Spleen (tissue), 13 donors: ENCODE results near the gene ICAM1. TPM values are rescaled to one million over a fixed set of nuclear protein-coding genes. Genes with fewer than 3 reads are reported as not detected.

ENCODE experiments used
- DNase-seq: peaks from one replicate; pipeline ENCODE4 v3.0.0-alpha.2; 2020
- H3K27ac ChIP-seq, 8 donors: fragments of 200-600 bp; sonication (generic) in 7 of 8; 1 replicate in 4 of 8; 2 replicates in 4 of 8; pipeline versions ENCODE4 v1.5.0 to v1.8.0; 2016 to 2021; ENCODE audit warnings: inconsistent platforms in 4 of 8, mild to moderate bottlenecking in 4 of 8, moderate library complexity in 1 of 8
- H3K27me3 ChIP-seq, 7 donors: fragments of 200-600 bp; sonication (generic) in 6 of 7; replicated peaks in 1 of 7; 1 replicate in 4 of 7; 2 replicates in 3 of 7; pipeline versions ENCODE4 v1.5.0 to v1.8.0; 2016 to 2021; ENCODE audit warnings: inconsistent platforms in 3 of 7, mild to moderate bottlenecking in 1 of 7
- H3K36me3 ChIP-seq, 6 donors: fragments of 200-600 bp; sonication (generic) in 5 of 6; 1 replicate in 4 of 6; 2 replicates in 2 of 6; pipeline versions ENCODE4 v1.5.0 to v1.8.0; 2016 to 2021; ENCODE audit warnings: inconsistent platforms in 2 of 6
- H3K4me1 ChIP-seq, 6 donors: fragments of 200-600 bp; sonication (generic) in 5 of 6; 1 replicate in 3 of 6; 2 replicates in 3 of 6; pipeline versions ENCODE4 v1.5.0 to v1.8.0; 2016 to 2021; ENCODE audit warnings: inconsistent platforms in 3 of 6
- H3K4me3 ChIP-seq, 8 donors: fragments of 200-600 bp; sonication (generic) in 7 of 8; 1 replicate in 4 of 8; 2 replicates in 4 of 8; pipeline versions ENCODE4 v1.5.0 to v1.8.0; 2016 to 2021; ENCODE audit warnings: inconsistent platforms in 4 of 8, mild to moderate bottlenecking in 4 of 8, moderate library complexity in 2 of 8
- H3K9me3 ChIP-seq, 8 donors: fragments of 200-600 bp; sonication (generic) in 7 of 8; 1 replicate in 4 of 8; 2 replicates in 4 of 8; pipeline versions ENCODE4 v1.5.0 to v1.8.0; 2016 to 2021; ENCODE audit warnings: inconsistent platforms in 4 of 8
- POLR2A ChIP-seq, 3 donors: fragments of 450-650 bp; IDR thresholded peaks; one replicate each; pipeline ENCODE4 v1.5.1; 2017; ENCODE audit warnings: antibody characterized with exemption in 3 of 3, mild to moderate bottlenecking in 1 of 3
- POLR2AphosphoS5 ChIP-seq, 3 donors: sonication (generic); formaldehyde crosslinking; IDR thresholded peaks; one replicate each; pipeline ENCODE4 v1.5.1; 2017; ENCODE audit warnings: antibody characterized with exemption in 3 of 3
- WGBS, 5 donors: extraction: QIAGEN DNeasy Blood & Tissue Kit in 3 of 5; methylation state at CpG; one replicate each; pipeline versions ENCODE4 v1.1.5 to v1.1.7; 2013 to 2018; 5-methylcytosine and 5-hydroxymethylcytosine counted together
- intact Hi-C: fragments of 100-400 bp; cut with DNase I; formaldehyde crosslinking; loops from one replicate; pipeline ENCODE4 v1.15.0; 2023; ENCODE audit warnings: low total_unique reads
- long read RNA-seq, 2 donors: transcript quantifications; one replicate each; lab custom pipeline, GENCODE V29; 2026
- polyA plus RNA-seq, 3 donors: library from polyadenylated mRNA; stranded (reverse); fragments of 200-250 nt; gene quantifications; one replicate each; pipeline ENCODE4 v1.2.1, GENCODE V29; 2013
- total RNA-seq, 7 donors: library from RNA; depleted of rRNA in 3 of 7; stranded (reverse); fragments of >200 nt in 3 of 7; fragmentation: NEBNext Ultra II Directional in 4 of 7; extraction: Animal tissue kit (Norgen Biotek cat#: 25700) in 4 of 7; gene quantifications; one replicate each; pipeline versions ENCODE4 v1.1.0 to v1.2.1, GENCODE V29; 2016 to 2021
- TF ChIP-seq, protein P1 (sequence below), 11 experiments: fragments of 200-600 bp in 7 of 11; fragments of 450-650 bp in 4 of 11; sonication (generic) in 4 of 11; IDR thresholded peaks in 8 of 11; conservative IDR thresholded peaks in 3 of 11; 1 replicate in 7 of 11; 2 replicates in 4 of 11; pipeline versions ENCODE4 v1.4.0 to v1.8.0; 2016 to 2021; ENCODE audit warnings: antibody characterized with exemption in 11 of 11, inconsistent platforms in 4 of 11, mild to moderate bottlenecking in 1 of 11
- donor health status: healthy with polysubstance abuse.
- donor health status: DM: no; HTN: no; CAD: no; lungs with moderate emphysema.
- donor health status: DM: no; HTN: no; CAD: no.
- donor health status: Bipolar disorder and iron deficiency.
- donor health status: healthy.
- donor health status: DM: no; HTN: no; CAD: no.
- donor health status: DM: yes; HTN: yes; CAD: no.

ICAM1 gene, protein sequence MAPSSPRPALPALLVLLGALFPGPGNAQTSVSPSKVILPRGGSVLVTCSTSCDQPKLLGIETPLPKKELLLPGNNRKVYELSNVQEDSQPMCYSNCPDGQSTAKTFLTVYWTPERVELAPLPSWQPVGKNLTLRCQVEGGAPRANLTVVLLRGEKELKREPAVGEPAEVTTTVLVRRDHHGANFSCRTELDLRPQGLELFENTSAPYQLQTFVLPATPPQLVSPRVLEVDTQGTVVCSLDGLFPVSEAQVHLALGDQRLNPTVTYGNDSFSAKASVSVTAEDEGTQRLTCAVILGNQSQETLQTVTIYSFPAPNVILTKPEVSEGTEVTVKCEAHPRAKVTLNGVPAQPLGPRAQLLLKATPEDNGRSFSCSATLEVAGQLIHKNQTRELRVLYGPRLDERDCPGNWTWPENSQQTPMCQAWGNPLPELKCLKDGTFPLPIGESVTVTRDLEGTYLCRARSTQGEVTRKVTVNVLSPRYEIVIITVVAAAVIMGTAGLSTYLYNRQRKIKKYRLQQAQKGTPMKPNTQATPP
- 100 to 1,000 TPM in 5 of 7 donors, 10 to 100 TPM in 2; 84.4 to 163 (median 116) TPM for total RNA-seq
- 10 to 100 TPM; 12.8 to 22.2 (median 15.1) TPM for polyA plus RNA-seq
- long read RNA-seq, donor 1, transcript ICAM1-201 (7 exons, 3,252 nt): major isoform, 11 of 11 reads
- long read RNA-seq, donor 1, partial matches to known transcripts: 0 of 11 reads
- long read RNA-seq, donor 1, other reads (novel, unspliced or antisense): 0 of 11 reads
- long read RNA-seq, donor 2, transcript ICAM1-201 (7 exons, 3,252 nt): major isoform, 9 of 9 reads
- long read RNA-seq, donor 2, partial matches to known transcripts: 0 of 9 reads
- long read RNA-seq, donor 2, other reads (novel, unspliced or antisense): 0 of 9 reads

GRCh38 chr19:10270616-10271394, at the start of gene ICAM1:
ICAM1 (plus strand) TSS chr19:10271120; CDS start chr19:10271160, 40 bp downstream.
- Histone ChIP-seq H3K27me3 (no peaks in the 10 kb centered on the region), H3K4me1 (peaks cover 7 to 96% (median 64%) of the 10 kb centered on the region in 6 donors), H3K36me3 (peaks cover 0 to 33% (median 15%) of the 10 kb centered on the region in 6 donors), H3K27ac (peak within 1 kb of the TSS; percentile 78 to 99 (median 98)), H3K4me3 (peak within 1 kb of the TSS; percentile 57 to 75 (median 67)), H3K9me3 (no peaks in the 10 kb centered on the region)
- peak; percentile 96 for DNase-seq
- peak; percentile 41 to 94 (median 76) for TF ChIP-seq POLR2A (IDR thresholded peaks at IDR 0.05)
- TF ChIP-seq POLR2AphosphoS5 (IDR thresholded peaks at IDR 0.05): peak; percentile 95 to 98 (median 97)
- TF ChIP-seq, protein P1, sequence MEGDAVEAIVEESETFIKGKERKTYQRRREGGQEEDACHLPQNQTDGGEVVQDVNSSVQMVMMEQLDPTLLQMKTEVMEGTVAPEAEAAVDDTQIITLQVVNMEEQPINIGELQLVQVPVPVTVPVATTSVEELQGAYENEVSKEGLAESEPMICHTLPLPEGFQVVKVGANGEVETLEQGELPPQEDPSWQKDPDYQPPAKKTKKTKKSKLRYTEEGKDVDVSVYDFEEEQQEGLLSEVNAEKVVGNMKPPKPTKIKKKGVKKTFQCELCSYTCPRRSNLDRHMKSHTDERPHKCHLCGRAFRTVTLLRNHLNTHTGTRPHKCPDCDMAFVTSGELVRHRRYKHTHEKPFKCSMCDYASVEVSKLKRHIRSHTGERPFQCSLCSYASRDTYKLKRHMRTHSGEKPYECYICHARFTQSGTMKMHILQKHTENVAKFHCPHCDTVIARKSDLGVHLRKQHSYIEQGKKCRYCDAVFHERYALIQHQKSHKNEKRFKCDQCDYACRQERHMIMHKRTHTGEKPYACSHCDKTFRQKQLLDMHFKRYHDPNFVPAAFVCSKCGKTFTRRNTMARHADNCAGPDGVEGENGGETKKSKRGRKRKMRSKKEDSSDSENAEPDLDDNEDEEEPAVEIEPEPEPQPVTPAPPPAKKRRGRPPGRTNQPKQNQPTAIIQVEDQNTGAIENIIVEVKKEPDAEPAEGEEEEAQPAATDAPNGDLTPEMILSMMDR (IDR thresholded peaks at IDR 0.05 in 8 of 11, conservative IDR thresholded peaks at IDR 0.05 in 3 of 11): peak in 8 of 11 experiments; percentile 25 to 63 (median 36)
- WGBS, 5 donors: 0 to 1% (median 1%) methylated on average over 38 to 51 of the region's 51 CpGs
- intact Hi-C loops: loop anchor here (10.0 kb wide), 1 partner anchor 64 kb away; the partner anchor contains the start of genes ICAM3 and RAVER1

DNA sequence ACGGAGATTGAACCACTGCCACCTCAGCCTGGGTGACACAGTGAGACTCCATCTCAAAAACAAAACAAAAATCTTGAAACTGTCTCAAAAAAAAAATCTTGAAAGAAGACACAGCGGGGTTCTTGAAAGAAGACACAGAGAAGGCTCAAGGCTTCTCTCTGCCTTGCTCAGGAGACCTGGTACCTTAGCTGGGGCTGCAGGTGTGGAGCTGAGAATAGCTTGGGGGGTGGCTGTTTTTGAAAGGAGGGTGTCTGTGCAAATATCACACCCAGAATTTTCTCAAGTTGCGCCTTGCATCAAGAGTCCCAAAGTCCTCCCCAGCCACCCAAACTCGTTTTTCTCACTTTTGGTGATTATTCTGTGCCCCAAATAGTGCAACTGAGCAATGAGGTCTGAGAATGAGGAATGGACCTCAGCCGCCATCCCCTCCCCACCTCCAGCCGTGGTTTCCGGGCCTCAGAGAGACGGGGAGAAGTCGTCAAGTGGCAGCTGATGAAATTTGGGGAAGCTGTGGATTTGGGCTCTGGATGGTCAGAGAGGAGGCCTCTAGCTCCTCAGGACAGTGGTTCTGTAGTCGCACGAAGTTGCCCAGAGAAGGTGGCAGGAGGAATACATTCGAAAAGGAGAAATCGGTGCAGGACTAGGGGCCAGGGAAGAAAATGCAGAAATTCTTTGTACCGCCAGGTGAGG, 48.6 kb upstream of the ICAM1 start:
- no peak for DNase-seq
- Histone ChIP-seq H3K27me3 (no peaks in the 10 kb centered on the region), H3K9me3 (no peaks in the 10 kb centered on the region), H3K27ac (no peak overlapping the region), H3K36me3 (peaks cover 0 to 15% (median 9%) of the 10 kb centered on the region in 6 donors), H3K4me3 (no peak overlapping the region), H3K4me1 (peaks cover 0 to 21% (median 0%) of the 10 kb centered on the region in 6 donors)
- intact Hi-C loops: no loop called here
- WGBS, 5 donors: 49 to 60% (median 52%) methylated on average over 14 of the region's 14 CpGs
- TF ChIP-seq POLR2A (IDR thresholded peaks at IDR 0.05) (no peak), POLR2AphosphoS5 (IDR thresholded peaks at IDR 0.05) (no peak)
- TF ChIP-seq, protein P1 (IDR thresholded peaks at IDR 0.05 in 8 of 11, conservative IDR thresholded peaks at IDR 0.05 in 3 of 11): no peak

DNA sequence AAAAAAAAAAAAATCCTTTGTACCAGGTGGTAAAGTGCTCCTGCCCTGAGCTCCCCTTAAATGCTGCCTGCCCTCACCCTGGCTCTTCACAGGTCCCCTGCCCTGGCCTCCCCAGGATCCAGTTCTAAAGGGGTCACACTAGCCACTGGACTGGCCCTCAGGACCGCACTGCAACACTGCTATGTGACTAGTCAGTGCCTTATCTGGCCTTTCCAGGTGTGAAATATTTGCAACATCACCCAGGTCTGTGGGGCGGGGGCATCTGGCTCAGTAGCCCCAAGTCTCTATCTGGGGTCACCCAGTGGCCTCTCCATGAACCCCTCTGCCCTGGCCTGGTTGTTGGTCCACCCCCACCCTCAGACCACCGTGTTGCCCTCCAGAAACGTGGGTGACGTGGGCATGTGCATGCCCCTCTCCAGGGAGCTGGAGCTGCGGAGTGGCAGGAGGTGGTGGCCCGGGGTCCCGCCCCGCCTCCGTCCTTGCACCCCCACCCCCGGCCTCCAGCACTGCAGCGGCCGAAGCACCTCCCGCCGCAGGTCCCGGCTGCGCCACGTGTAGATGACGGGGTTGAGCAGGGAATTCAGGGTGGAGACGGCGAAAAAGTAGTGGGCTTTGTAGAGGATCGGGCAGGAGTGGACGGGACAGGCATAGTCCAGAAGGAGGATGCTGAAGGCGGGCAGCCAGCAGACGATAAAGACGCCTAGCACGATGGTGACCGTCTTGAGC, 47.3 kb upstream of the ICAM1 start:
- 92 to 96% (median 94%) methylated on average over 22 to 28 of the region's 28 CpGs for whole genome bisulfite sequencing, 5 donors
- Histone ChIP-seq H3K9me3 (no peaks in the 10 kb centered on the region), H3K27me3 (no peaks in the 10 kb centered on the region), H3K36me3 (peaks cover 0 to 15% (median 9%) of the 10 kb centered on the region in 6 donors), H3K4me1 (peaks cover 0 to 29% (median 2%) of the 10 kb centered on the region in 6 donors), H3K27ac (no peak overlapping the region), H3K4me3 (no peak overlapping the region)
- TF ChIP-seq, protein P1 (IDR thresholded peaks at IDR 0.05 in 8 of 11, conservative IDR thresholded peaks at IDR 0.05 in 3 of 11): no peak
- TF ChIP-seq POLR2AphosphoS5 (IDR thresholded peaks at IDR 0.05): no peak
- TF ChIP-seq POLR2A (IDR thresholded peaks at IDR 0.05): no peak
- no peak for DNase-seq
- intact Hi-C loops: no loop called here
